ENCODE results near the gene ADCY1.

Gene ADCY1

DNA sequence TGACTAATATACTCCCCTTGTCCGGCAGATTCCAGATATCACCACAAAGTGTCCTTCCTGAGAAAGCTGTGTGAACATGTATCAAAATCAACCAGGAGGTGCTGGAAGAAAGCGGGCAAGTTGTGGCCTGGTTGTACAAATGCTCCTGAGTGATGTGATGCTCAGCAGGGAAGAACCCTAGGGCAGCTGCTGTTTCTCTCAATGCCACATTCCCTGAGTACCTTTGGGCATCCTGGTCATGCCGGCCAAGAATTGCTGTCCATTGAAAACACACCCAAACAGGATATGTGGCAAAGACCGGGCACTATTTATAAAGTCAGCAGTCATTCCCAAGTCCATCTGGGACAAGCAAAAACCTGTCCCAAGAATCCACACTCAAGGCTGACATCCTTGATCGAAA is 7.8 kb upstream of the ADCY1 start:
- no peaks in the 10 kb centered on the region for H3K4me1 ChIP-seq (ENCODE audit: insufficient read depth, low read length, poor library complexity, severe bottlenecking)
- no peaks in the 10 kb centered on the region for H3K79me2 ChIP-seq (ENCODE audit: insufficient read depth, low read length)
- no peaks in the 10 kb centered on the region for H3K9me2 ChIP-seq (replicated peaks; ENCODE audit: low read depth, low read length)
- H3K4me3 ChIP-seq (ENCODE audit: low read length, poor library complexity, severe bottlenecking), result no peak overlapping the region
- no peak overlapping the region for H2AFZ ChIP-seq (ENCODE audit: low read length)
- no peaks in the 10 kb centered on the region for H4K20me1 ChIP-seq (ENCODE audit: insufficient read depth, low read length, poor library complexity, severe bottlenecking)
- TF ChIP-seq EZH2phosphoT487 (IDR thresholded peaks at IDR 0.05; ENCODE audit: borderline replicate concordance), result no peak
- TF ChIP-seq, protein P1, sequence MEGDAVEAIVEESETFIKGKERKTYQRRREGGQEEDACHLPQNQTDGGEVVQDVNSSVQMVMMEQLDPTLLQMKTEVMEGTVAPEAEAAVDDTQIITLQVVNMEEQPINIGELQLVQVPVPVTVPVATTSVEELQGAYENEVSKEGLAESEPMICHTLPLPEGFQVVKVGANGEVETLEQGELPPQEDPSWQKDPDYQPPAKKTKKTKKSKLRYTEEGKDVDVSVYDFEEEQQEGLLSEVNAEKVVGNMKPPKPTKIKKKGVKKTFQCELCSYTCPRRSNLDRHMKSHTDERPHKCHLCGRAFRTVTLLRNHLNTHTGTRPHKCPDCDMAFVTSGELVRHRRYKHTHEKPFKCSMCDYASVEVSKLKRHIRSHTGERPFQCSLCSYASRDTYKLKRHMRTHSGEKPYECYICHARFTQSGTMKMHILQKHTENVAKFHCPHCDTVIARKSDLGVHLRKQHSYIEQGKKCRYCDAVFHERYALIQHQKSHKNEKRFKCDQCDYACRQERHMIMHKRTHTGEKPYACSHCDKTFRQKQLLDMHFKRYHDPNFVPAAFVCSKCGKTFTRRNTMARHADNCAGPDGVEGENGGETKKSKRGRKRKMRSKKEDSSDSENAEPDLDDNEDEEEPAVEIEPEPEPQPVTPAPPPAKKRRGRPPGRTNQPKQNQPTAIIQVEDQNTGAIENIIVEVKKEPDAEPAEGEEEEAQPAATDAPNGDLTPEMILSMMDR (conservative IDR thresholded peaks at IDR 0.05; ENCODE audit: low read length), result no peak
- H3K9me3 ChIP-seq (ENCODE audit: insufficient read depth, low read depth, low read length), result peaks cover 1% of the 10 kb centered on the region; the same call in 1 of the 2 replicates
- no peaks in the 10 kb centered on the region for H3F3A ChIP-seq (ENCODE audit: low read depth)
- no peaks in the 10 kb centered on the region for H3K27me3 ChIP-seq (ENCODE audit: insufficient read depth, low read length, poor library complexity, severe bottlenecking)
- no peaks in the 10 kb centered on the region for H3K36me3 ChIP-seq (ENCODE audit: insufficient read depth, low read length)
- H3K4me2 ChIP-seq (ENCODE audit: low read depth, low read length, poor library complexity, severe bottlenecking), result no peak overlapping the region
- H3K9ac ChIP-seq (ENCODE audit: low read depth, low read length, poor library complexity, severe bottlenecking), result no peak overlapping the region

DNA sequence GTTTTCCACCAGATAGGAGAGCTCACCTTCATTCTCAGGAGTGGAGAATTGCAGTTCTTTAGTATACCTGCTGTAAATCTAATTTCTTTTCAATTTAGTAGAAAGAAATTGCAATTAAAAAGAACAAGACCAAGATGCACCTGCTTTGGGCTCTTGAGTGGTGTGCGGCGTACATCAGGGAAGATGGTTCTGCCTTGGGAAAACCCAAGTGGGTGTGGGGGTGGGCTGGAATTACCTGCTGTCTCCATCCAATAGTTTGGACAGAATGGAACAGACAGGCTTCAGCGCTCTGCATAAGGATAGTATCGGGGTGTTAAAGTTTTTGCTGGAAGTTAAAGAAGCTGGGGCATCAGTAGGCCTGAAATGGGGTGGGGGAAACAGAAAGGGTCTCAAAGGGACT is 7.2 kb upstream of the ADCY1 start:
- Histone ChIP-seq H3K79me2 (ENCODE audit: insufficient read depth, low read length) (no peaks in the 10 kb centered on the region), H3K4me3 (ENCODE audit: low read length, poor library complexity, severe bottlenecking) (no peak overlapping the region), H3F3A (ENCODE audit: low read depth) (no peaks in the 10 kb centered on the region), H3K9me2 (replicated peaks; ENCODE audit: low read depth, low read length) (no peaks in the 10 kb centered on the region), H4K20me1 (ENCODE audit: insufficient read depth, low read length, poor library complexity, severe bottlenecking) (no peaks in the 10 kb centered on the region), H3K4me1 (ENCODE audit: insufficient read depth, low read length, poor library complexity, severe bottlenecking) (no peaks in the 10 kb centered on the region), H3K4me2 (ENCODE audit: low read depth, low read length, poor library complexity, severe bottlenecking) (no peak overlapping the region), H3K27me3 (ENCODE audit: insufficient read depth, low read length, poor library complexity, severe bottlenecking) (no peaks in the 10 kb centered on the region), H3K36me3 (ENCODE audit: insufficient read depth, low read length) (no peaks in the 10 kb centered on the region), H3K9me3 (ENCODE audit: insufficient read depth, low read depth, low read length) (no peaks in the 10 kb centered on the region; the same call in 1 of the 2 replicates), H3K9ac (ENCODE audit: low read depth, low read length, poor library complexity, severe bottlenecking) (no peak overlapping the region), H2AFZ (ENCODE audit: low read length) (no peak overlapping the region)
- TF ChIP-seq EZH2phosphoT487 (IDR thresholded peaks at IDR 0.05; ENCODE audit: borderline replicate concordance), result no peak
- TF ChIP-seq, protein P1 (conservative IDR thresholded peaks at IDR 0.05; ENCODE audit: low read length), result no peak

DNA sequence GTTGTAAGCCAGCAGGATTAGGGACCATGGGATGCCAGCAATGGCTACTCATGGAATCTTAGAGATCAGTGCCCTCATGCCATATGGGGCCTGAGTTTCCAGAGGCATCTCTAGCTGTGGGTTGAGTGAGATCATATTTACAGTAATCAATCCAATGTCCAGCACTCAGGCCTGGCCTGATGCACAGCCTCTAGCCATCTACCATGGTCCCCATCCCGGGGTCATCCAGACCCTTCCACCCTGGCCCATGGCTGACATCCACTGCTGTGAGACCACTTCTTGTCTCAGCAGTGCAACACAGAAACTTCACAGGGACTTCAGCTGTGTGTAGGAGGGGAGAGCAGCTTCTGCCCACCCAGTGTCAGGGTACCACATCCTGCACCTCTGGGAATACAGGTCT is 6.5 kb upstream of the ADCY1 start:
- no peaks in the 10 kb centered on the region for H3K9me2 ChIP-seq (replicated peaks; ENCODE audit: low read depth, low read length)
- TF ChIP-seq, protein P1 (conservative IDR thresholded peaks at IDR 0.05; ENCODE audit: low read length), result no peak
- TF ChIP-seq EZH2phosphoT487 (IDR thresholded peaks at IDR 0.05; ENCODE audit: borderline replicate concordance), result no peak
- no peaks in the 10 kb centered on the region; the same call in 1 of the 2 replicates for H3K9me3 ChIP-seq (ENCODE audit: insufficient read depth, low read depth, low read length)
- no peak overlapping the region for H2AFZ ChIP-seq (ENCODE audit: low read length)
- H3K4me1 ChIP-seq (ENCODE audit: insufficient read depth, low read length, poor library complexity, severe bottlenecking), result no peaks in the 10 kb centered on the region
- H3K79me2 ChIP-seq (ENCODE audit: insufficient read depth, low read length), result no peaks in the 10 kb centered on the region
- no peaks in the 10 kb centered on the region for H4K20me1 ChIP-seq (ENCODE audit: insufficient read depth, low read length, poor library complexity, severe bottlenecking)
- H3K36me3 ChIP-seq (ENCODE audit: insufficient read depth, low read length), result no peaks in the 10 kb centered on the region
- H3K4me2 ChIP-seq (ENCODE audit: low read depth, low read length, poor library complexity, severe bottlenecking), result no peak overlapping the region
- no peaks in the 10 kb centered on the region for H3K27me3 ChIP-seq (ENCODE audit: insufficient read depth, low read length, poor library complexity, severe bottlenecking)
- no peak overlapping the region for H3K4me3 ChIP-seq (ENCODE audit: low read length, poor library complexity, severe bottlenecking)
- H3K9ac ChIP-seq (ENCODE audit: low read depth, low read length, poor library complexity, severe bottlenecking), result no peak overlapping the region
- H3F3A ChIP-seq (ENCODE audit: low read depth), result no peaks in the 10 kb centered on the region

Data from Loucy (cell line).